IgD-negative memory B cell (primary cell): Measurements from ENCODE around the gene GTF3C2. TPM values are rescaled to one million over a fixed set of nuclear protein-coding genes. Genes with fewer than 3 reads are reported as not detected.
A peak's percentile ranks its signal among the peaks of the same experiment; 100 is the strongest.

Source experiments
- H3K27ac Mint-ChIP-seq, 3 donors: one replicate each; pipeline ENCODE4 v1.8.0; 2020 to 2022; ENCODE audit warnings: mild to moderate bottlenecking in 3 of 3, mixed read lengths in 3 of 3, moderate library complexity in 1 of 3
- H3K27me3 Mint-ChIP-seq: one replicate; pipeline ENCODE4 v1.8.0; 2021; ENCODE audit warnings: mixed read lengths
- H3K36me3 Mint-ChIP-seq: one replicate; pipeline ENCODE4 v1.8.0; 2020; ENCODE audit warnings: mild to moderate bottlenecking, mixed read lengths
- H3K4me1 Mint-ChIP-seq, 3 donors: one replicate each; pipeline ENCODE4 v1.8.0; 2020 to 2022; ENCODE audit warnings: mixed read lengths in 3 of 3, mild to moderate bottlenecking in 1 of 3
- H3K4me3 Mint-ChIP-seq, 4 donors: one replicate each; pipeline ENCODE4 v1.8.0; 2020 to 2022; ENCODE audit warnings: mild to moderate bottlenecking in 4 of 4, mixed read lengths in 4 of 4, moderate library complexity in 3 of 4
- H3K9me3 Mint-ChIP-seq, 3 donors: one replicate each; pipeline ENCODE4 v1.8.0; 2020 to 2021; ENCODE audit warnings: mixed read lengths in 3 of 3, mild to moderate bottlenecking in 1 of 3
- polyA plus RNA-seq: library from polyadenylated mRNA; unstranded; fragments of 300-500 nt; fragmentation: Illumina TruSeq; gene quantifications from one replicate; pipeline ENCODE4 v1.2.3, GENCODE V29; 2021

GTF3C2 gene
- polyA plus RNA-seq, 1 donor from 2014 or later: 38.6 TPM

DNA sequence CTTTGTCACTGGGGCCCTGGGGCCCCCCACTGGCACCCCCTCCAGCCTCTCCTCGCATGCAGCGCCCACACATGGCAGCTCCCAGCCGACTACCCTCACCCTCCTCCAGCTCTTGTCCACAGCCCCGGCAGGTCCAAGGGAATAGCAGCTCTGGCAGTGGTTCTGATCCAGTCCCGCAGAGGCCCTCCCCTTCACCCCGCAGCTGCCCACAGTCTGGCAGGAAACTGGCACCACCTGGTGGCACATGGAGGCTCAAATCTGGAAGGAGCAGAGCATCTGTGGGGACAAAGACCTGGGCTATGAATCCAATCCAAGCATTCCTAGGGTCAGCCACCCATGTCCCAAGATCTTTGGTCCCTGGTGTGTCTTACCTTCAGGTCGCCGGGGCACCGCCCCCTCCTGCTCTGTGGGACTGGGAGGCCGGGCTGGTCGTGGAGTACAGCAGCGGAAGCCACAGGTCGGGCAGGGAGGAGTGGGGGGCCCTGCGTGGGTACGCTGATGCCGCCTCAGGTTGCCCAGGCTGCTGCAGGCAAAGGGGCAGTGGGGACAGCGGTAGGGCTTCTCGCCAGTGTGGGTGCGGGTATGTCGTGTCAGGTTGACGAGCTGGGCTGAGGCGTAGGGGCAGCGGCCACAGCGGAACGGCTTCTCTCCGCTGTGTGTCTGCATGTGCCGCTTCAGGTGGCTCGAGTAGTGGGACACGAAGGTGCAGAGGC is 21.7 kb upstream of the GTF3C2 start:
- peaks cover 12 to 23% (median 18%) of the 10 kb centered on the region in 3 donors for H3K4me1 Mint-ChIP-seq
- H3K27me3 Mint-ChIP-seq: no peaks in the 10 kb centered on the region
- H3K4me3 Mint-ChIP-seq: peak overlapping the region in 2 of 4 donors; percentile 12 to 76
- peaks cover 2% of the 10 kb centered on the region for H3K36me3 Mint-ChIP-seq
- no peaks in the 10 kb centered on the region for H3K9me3 Mint-ChIP-seq
- H3K27ac Mint-ChIP-seq: peak overlapping the region in 1 of 3 donors; percentile 77

DNA sequence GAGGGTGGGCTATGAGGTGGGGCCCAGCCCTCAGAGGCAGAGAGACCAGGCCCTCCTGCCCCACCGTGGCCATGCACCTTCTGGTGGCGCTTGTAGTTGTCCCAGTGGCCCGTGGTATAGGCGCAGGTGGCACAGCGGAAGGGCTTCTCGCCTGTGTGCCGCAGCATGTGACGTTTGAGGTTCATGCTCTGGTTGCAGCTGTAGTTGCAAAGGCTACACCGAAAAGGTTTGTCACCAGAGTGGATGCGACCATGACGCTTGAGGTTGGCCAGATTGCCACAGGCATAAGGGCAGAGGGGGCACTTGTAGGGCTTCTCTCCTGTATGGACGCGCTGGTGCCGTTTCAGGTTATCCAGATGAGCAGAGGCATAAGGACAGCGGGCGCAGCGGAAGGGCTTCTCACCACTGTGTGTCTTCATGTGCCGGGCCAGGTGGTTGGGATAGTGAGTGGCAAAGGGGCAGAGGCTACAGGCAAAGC is 21.1 kb upstream of the GTF3C2 start:
- no peaks in the 10 kb centered on the region for H3K9me3 Mint-ChIP-seq
- H3K36me3 Mint-ChIP-seq: peaks cover 2% of the 10 kb centered on the region
- peak overlapping the region in 1 of 4 donors; percentile 76 for H3K4me3 Mint-ChIP-seq
- H3K27ac Mint-ChIP-seq: peak overlapping the region in 1 of 3 donors; percentile 77
- peaks cover 16 to 26% (median 21%) of the 10 kb centered on the region in 3 donors for H3K4me1 Mint-ChIP-seq
- no peaks in the 10 kb centered on the region for H3K27me3 Mint-ChIP-seq

DNA sequence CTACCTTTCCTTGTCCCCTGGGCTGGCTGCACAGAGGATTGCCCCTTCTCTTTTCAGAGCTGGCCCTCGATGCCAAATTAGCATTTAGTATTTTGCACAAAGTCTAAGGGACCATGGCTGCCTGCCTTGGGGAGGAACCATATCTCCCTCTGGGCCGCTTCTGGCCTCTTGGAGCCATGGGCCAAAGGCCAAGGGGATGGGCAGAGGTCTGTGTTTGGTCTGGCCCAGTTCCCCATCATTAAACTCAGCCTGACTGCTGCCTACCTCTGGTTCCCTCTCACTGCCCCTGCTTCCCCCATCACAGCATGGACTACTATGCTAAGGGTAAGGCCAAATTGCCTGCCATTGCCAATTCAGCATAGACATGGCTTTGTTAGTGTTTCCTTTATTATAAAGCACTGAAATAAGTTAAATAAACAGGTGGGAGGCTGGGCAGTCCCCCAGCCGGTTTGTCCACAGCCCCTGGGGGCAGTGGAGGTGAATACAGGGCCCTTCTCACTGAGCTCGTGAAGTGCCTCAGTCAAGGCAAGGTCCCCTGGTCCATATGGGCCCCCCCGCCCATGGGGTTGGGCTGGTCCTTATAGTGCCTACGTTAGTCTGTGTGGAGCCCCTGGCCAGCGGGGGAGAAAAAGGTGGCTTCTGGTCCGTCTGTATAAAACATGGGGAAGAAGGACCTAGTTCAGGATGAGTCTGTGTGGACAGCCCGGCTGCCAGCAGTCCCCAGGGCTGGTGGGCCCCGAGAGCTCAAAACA is 20.5 kb upstream of the GTF3C2 start:
- H3K4me3 Mint-ChIP-seq: peak overlapping the region in 2 of 4 donors; percentile 69 to 75
- H3K4me1 Mint-ChIP-seq: peaks cover 18 to 30% (median 27%) of the 10 kb centered on the region in 3 donors
- H3K27me3 Mint-ChIP-seq: no peaks in the 10 kb centered on the region
- H3K9me3 Mint-ChIP-seq: no peaks in the 10 kb centered on the region
- no peak overlapping the region for H3K27ac Mint-ChIP-seq
- H3K36me3 Mint-ChIP-seq: peaks cover 2% of the 10 kb centered on the region

DNA sequence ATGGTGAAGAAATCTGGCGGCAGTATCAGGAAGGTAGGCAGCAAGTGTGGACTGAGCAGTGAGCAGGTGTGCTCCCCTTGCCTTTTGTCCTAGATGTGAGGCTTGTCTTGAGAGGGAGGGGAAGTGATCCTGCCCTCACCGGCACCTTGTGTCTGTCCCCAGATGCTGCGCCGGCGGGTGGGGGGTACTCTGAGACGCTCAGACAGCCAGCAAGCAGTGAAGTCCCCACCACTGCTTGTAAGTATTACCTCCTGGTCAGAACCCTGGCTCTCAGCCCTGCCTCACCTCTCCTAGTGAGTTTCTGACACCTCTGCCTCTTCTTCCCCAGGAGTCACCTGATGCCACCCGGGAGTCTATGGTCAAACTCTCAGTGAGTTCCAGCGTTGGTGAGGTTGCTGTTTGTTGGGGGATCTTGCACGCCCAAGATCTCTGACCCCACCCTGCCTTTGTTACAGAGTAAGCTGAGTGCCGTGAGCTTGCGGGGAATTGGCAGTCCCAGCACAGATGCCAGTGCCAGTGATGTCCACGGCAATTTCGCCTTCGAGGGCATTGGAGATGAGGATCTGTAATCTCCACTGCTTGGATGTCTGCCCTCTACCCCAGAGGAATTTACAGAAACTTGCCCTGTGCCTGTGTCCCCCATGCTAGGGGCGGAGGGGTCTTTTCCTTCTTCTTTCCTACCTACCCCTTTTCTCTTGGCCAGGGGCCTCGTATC is 19.7 kb upstream of the GTF3C2 start:
- peak overlapping the region in 1 of 4 donors; percentile 69 for H3K4me3 Mint-ChIP-seq
- peaks cover 25 to 29% (median 28%) of the 10 kb centered on the region in 3 donors for H3K4me1 Mint-ChIP-seq
- no peaks in the 10 kb centered on the region for H3K9me3 Mint-ChIP-seq
- H3K27me3 Mint-ChIP-seq: no peaks in the 10 kb centered on the region
- H3K27ac Mint-ChIP-seq: no peak overlapping the region
- H3K36me3 Mint-ChIP-seq: peaks cover 2% of the 10 kb centered on the region

DNA sequence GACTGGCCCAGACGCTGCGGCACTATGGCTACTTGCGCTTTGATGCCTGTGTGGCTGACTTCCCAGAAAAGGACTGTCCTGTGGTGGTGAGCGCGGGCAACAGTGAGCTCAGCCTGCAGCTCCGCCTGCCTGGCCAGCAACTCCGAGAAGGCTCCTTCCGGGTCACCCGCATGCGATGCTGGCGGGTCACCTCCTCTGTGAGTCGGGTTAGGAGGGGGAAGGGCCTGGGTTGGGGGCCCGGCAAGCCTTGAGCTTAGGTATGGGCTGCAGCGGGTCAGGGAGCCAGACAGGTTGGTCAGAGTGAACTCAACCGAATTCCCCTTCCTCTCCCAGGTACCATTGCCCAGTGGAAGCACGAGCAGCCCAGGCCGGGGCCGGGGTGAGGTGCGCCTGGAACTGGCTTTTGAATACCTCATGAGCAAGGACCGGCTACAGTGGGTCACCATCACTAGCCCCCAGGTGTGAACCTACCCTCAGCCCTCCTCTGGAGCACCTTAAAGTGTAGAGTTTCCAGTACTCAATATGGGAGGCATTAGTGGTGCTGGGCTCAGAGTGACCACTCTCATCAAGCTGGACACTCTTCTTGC is 19.0 kb upstream of the GTF3C2 start:
- Mint-ChIP-seq H3K4me1 (peaks cover 23 to 25% (median 24%) of the 10 kb centered on the region in 3 donors), H3K4me3 (peak overlapping the region in 1 of 4 donors; percentile 69), H3K27me3 (no peaks in the 10 kb centered on the region), H3K27ac (no peak overlapping the region), H3K36me3 (peaks cover under 1% of the 10 kb centered on the region), H3K9me3 (no peaks in the 10 kb centered on the region)

DNA sequence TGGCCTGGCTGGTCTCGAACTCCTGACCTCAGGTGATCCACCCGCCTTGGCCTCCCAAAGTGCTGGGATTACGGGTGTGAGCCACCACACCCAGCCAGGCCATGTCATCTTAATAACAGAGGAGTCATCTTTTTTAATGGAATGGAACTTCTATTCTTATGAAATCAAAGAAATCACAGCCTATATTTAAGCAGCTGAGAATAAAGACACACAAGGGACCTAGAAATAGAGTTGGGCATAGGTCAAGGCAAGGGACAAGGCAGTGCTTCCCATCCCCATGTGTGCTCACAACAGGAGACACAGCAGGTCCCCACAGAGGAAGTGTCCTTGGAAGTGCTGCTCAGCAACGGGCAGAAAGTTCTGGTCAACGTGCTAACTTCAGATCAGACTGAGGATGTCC is 17.0 kb upstream of the GTF3C2 start:
- Mint-ChIP-seq H3K27me3 (no peaks in the 10 kb centered on the region), H3K27ac (peak overlapping the region in 1 of 3 donors; percentile 53), H3K9me3 (no peaks in the 10 kb centered on the region), H3K36me3 (peaks cover 1% of the 10 kb centered on the region), H3K4me3 (peak overlapping the region in 1 of 4 donors; percentile 77), H3K4me1 (peaks cover 17 to 24% (median 21%) of the 10 kb centered on the region in 3 donors)

DNA sequence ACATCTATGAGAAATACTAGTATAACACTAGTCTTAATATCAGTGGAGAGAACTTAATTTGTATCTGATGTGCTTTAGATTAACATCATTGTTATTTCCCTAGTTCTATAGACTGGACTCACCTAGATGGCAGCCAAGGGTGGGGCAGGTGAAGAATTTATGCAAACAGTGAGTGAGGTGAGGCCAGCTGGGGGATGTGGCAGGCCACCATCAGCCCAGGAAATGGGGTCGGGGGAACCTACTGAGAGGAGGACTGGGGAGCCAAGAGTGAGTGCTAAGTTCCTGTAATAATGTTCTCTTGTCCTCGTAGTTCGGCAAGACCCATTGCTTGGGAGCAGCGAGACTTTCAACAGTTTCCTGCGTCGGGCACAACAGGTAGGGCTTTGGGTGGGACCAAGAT is 16.4 kb upstream of the GTF3C2 start:
- H3K36me3 Mint-ChIP-seq: peaks cover 1% of the 10 kb centered on the region

DNA sequence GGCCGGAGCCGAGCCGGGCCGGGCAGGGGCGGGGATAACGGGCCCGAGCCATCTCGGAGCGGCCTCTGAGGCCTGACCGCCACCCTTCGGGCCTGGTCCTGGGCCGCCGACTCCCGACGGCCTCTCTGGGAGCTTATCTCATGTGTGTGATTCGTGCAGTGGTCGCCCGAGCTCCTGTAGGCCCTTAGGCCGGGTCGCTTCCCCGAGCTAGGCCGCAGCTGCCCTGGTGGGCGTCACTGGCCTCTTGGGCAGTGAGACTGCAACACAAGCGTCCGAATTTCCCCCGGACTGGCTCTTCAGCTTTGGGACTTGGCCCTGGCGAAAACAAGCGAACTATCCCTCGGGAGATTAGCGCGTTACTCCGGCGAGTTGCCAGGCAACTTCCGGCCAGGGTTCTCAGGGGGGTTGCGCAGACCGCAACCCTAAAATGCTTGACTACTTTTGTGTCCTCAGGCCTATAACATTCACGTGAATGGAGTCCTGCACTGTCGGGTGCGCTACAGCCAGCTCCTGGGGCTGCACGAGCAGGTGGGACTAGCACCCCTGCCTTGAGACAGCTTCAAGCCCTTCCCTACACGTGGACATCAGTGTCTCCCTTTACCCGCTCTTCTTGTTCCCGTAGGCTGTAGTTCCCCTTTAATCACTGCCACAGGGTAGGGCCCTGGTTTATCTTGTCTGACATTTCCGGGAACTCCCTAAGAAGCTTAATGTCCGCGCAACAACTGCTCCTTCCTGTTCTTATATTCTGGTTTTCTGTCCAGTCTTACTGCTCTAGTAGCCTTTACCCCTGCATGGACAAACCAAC is 14.5 kb upstream of the GTF3C2 start:
- Mint-ChIP-seq H3K27ac (peak overlapping the region; percentile 71 to 99 (median 95)), H3K4me1 (peaks cover 17 to 26% (median 25%) of the 10 kb centered on the region in 3 donors), H3K27me3 (no peaks in the 10 kb centered on the region), H3K9me3 (no peaks in the 10 kb centered on the region), H3K4me3 (peak overlapping the region; percentile 84 to 100 (median 96)), H3K36me3 (peaks cover 4% of the 10 kb centered on the region)

More for the DNA sequence above, 16.4 kb upstream of the GTF3C2 start:
- H3K27me3 Mint-ChIP-seq: no peaks in the 10 kb centered on the region
- no peaks in the 10 kb centered on the region for H3K9me3 Mint-ChIP-seq
- H3K4me3 Mint-ChIP-seq: peak overlapping the region in 2 of 4 donors; percentile 46 to 77
- H3K27ac Mint-ChIP-seq: peak overlapping the region; percentile 57 to 94 (median 86)
- H3K4me1 Mint-ChIP-seq: peaks cover 17 to 26% (median 25%) of the 10 kb centered on the region in 3 donors

DNA sequence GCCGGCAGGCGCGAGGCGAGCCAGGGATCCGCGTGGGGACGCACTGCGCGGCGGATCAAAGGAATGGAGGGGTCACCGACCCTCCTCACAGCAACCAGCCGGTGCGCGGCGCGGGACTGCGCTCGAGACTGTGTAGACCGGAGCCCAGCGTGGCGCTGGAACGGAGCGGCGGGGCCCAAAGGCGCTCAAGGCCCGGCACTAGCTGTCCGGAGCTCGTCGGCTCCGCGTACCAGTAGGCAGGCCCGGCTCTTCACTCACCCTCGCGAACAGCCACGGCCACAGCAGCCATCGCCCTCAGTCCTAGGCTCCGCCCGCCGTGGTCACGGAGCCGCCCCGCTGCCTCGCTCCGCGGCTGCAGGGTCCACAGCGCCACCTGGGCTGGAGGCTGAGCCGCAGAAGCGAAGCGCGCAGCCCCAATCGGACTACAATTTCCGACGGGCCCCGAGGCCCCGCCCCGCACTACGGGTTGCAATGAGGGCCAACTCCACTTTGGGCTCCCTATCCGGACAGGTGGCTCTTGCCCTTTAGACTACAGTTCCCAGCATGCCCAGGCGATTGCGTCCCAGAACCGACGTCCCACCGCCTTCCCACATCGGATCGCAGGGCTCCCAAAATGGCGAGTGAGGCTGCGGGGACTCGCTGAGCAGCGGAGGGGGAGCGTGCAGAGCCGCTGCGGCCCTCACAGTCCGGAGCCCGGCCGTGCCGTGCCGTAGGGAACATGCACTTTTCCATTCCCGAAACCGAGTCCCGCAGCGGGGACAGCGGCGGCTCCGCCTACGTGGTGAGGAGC is 13.7 kb upstream of the GTF3C2 start, which contains the start of the genes EIF2B4 and SNX17:
Gene EIF2B4, minus strand, starts transcription at position 313 of the 790 bp plus-strand sequence. Its CDS starts 24 bp downstream, at position 289.
Gene SNX17, plus strand, starts transcription at position 591 of the 790 bp plus-strand sequence. Its CDS starts 128 bp downstream, at position 719.
- H3K36me3 Mint-ChIP-seq: peaks cover 4% of the 10 kb centered on the region
- H3K27me3 Mint-ChIP-seq: no peaks in the 10 kb centered on the region
- peaks cover 17 to 26% (median 25%) of the 10 kb centered on the region in 3 donors for H3K4me1 Mint-ChIP-seq
- H3K9me3 Mint-ChIP-seq: no peaks in the 10 kb centered on the region
- H3K4me3 Mint-ChIP-seq: peak within 1 kb of the TSS; percentile 84 to 100 (median 96)
- H3K27ac Mint-ChIP-seq: peak within 1 kb of the TSS; percentile 71 to 99 (median 95)

DNA sequence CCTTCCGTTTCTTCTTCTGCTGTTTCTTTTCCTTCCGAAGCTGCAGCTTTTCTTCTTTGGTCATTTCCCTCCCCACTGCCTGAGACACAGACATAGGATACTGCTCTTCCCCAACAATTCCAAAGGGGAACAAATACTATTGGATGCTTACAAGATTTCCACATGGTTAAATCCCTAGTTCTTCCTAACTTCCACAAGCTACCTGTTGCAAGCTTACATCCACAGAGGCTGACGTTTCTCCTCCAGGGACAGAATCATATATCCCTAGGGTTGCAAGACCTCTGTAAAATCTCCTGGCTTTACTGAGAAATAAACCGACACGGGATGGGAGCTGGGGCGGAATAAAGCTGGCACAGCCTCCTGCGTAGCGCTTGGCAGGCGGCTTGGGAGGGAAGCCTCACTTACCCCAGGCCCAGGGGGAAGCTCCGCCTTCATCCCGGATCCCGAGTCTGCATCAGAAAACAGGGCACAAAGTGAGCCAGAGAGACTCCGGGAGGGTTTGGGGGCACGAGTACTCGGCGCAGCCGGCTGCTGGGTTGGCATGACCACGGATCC is 13.0 kb upstream of the GTF3C2 start:
- Mint-ChIP-seq H3K4me3 (peak overlapping the region; percentile 84 to 100 (median 95)), H3K27ac (peak overlapping the region; percentile 71 to 95 (median 91)), H3K4me1 (peaks cover 17 to 26% (median 25%) of the 10 kb centered on the region in 3 donors), H3K36me3 (peaks cover 4% of the 10 kb centered on the region), H3K27me3 (no peaks in the 10 kb centered on the region), H3K9me3 (no peaks in the 10 kb centered on the region)

DNA sequence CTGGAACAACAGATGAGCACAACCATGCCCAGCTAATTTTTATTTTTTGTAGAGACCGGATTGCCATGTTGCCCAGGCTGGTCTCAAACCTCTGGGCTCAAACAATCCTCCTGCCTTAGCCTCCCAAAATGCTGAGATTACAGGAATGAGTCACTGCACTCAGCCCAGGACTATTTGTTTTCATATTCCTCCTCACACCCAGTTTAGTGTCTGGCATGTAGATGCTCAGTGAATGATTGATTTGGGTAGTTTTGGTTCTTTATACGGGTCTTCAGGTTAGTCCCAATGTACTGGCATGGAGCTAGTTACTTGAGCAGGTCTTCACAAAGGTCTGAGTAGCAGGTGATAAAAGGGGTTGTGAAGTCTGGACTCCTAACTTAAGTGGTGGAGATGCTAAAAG is 7.4 kb upstream of the GTF3C2 start:
- Mint-ChIP-seq H3K4me1 (peaks cover 0 to 7% (median 3%) of the 10 kb centered on the region in 3 donors), H3K9me3 (no peaks in the 10 kb centered on the region), H3K27ac (peak overlapping the region in 2 of 3 donors; percentile 63 to 65), H3K27me3 (no peaks in the 10 kb centered on the region), H3K4me3 (peak overlapping the region in 1 of 4 donors; percentile 43), H3K36me3 (peaks cover 3% of the 10 kb centered on the region)

DNA sequence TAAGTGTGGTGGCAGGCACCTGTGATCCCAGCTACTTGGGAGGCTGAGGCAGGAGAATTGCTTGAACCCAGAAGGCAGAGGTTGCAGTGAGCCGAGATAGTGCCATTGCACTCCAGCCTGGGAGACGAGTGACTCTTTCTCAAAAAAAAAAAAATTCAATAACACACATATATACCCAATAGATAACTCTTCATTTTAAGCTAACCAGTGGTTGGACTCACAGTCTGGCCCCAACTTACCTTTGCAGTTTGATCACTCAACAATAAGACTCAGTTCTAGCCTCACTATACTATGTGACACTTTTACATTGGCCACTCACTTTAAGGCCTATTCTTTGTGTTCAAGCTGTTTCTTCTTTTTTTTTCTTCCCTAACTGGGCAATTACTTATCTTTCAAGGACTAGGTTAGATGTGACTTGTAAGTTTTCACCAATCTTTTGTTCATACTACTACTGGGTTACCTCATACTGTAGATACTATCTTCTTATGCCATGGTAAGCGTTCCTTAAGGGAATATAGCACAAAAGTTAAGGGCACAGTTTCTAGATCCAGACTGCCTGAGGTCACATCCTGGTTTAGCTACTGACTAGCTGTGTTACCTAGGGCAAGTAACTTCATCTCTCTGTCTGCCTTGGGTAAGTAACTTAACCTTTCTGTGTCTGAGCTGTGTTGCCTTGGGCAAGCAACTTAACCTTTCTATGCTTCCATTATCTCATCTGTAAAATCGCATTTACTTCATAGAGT is 6.3 kb upstream of the GTF3C2 start:
- no peaks in the 10 kb centered on the region for H3K9me3 Mint-ChIP-seq
- H3K27ac Mint-ChIP-seq: no peak overlapping the region
- no peaks in the 10 kb centered on the region for H3K27me3 Mint-ChIP-seq
- H3K36me3 Mint-ChIP-seq: peaks cover 3% of the 10 kb centered on the region
- peaks cover 4 to 8% (median 7%) of the 10 kb centered on the region in 3 donors for H3K4me1 Mint-ChIP-seq
- H3K4me3 Mint-ChIP-seq: peak overlapping the region in 1 of 4 donors; percentile 19
